Measurements from ENCODE around the gene OR8B4. TPM values are rescaled to one million over a fixed set of nuclear protein-coding genes. Genes with fewer than 3 reads are reported as not detected.

Gene OR8B4
- total RNA-seq, 1 experiment from 2014 or later: not detected

GRCh38 chr11:124441081-124441480 is 16.4 kb upstream of the OR8B4 start:
- no peak overlapping the region for H3K27ac ChIP-seq (ENCODE audit: low read depth, low read length, poor library complexity, severe bottlenecking)
- H3K36me3 ChIP-seq (ENCODE audit: insufficient read depth, low read length, poor library complexity, severe bottlenecking): no peaks in the 10 kb centered on the region
- BruUV-seq (replicated peaks): no TSS peak
- TF ChIP-seq, protein P1, sequence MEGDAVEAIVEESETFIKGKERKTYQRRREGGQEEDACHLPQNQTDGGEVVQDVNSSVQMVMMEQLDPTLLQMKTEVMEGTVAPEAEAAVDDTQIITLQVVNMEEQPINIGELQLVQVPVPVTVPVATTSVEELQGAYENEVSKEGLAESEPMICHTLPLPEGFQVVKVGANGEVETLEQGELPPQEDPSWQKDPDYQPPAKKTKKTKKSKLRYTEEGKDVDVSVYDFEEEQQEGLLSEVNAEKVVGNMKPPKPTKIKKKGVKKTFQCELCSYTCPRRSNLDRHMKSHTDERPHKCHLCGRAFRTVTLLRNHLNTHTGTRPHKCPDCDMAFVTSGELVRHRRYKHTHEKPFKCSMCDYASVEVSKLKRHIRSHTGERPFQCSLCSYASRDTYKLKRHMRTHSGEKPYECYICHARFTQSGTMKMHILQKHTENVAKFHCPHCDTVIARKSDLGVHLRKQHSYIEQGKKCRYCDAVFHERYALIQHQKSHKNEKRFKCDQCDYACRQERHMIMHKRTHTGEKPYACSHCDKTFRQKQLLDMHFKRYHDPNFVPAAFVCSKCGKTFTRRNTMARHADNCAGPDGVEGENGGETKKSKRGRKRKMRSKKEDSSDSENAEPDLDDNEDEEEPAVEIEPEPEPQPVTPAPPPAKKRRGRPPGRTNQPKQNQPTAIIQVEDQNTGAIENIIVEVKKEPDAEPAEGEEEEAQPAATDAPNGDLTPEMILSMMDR (conservative IDR thresholded peaks at IDR 0.05; ENCODE audit: low read depth, low read length): no peak
- TF ChIP-seq EZH2 (IDR thresholded peaks at IDR 0.05; ENCODE audit: borderline replicate concordance, low read depth, low read length, poor library complexity, severe bottlenecking): no peak
- no peaks in the 10 kb centered on the region for H3K9me3 ChIP-seq (ENCODE audit: low read depth, low read length, poor library complexity, severe bottlenecking)
- POLR2A ChIA-PET (ENCODE audit: low non-redundant PET): no interaction called here
- no peaks in the 10 kb centered on the region for H3K4me1 ChIP-seq (ENCODE audit: insufficient read depth, low read length, poor library complexity, severe bottlenecking)
- no peak for DNase-seq (ENCODE audit: low spot score)
- peaks cover under 1% of the 10 kb centered on the region for H3K27me3 ChIP-seq (replicated peaks; ENCODE audit: insufficient read depth, low read depth, low read length, poor library complexity)
- intact Hi-C loops (cut with micrococcal nuclease; ENCODE audit: unreplicated experiment): no loop called here
- H3K4me3 ChIP-seq (ENCODE audit: low read depth, low read length, poor library complexity, severe bottlenecking): no peak overlapping the region
- CTCF ChIA-PET: no interaction called here

GRCh38 chr11:124440608-124441007 is 15.9 kb upstream of the OR8B4 start:
- H3K27ac ChIP-seq (ENCODE audit: low read depth, low read length, poor library complexity, severe bottlenecking): no peak overlapping the region
- no TSS peak for BruUV-seq (replicated peaks)
- POLR2A ChIA-PET (ENCODE audit: low non-redundant PET): no interaction called here
- intact Hi-C loops (cut with micrococcal nuclease; ENCODE audit: unreplicated experiment): no loop called here
- TF ChIP-seq EZH2 (IDR thresholded peaks at IDR 0.05; ENCODE audit: borderline replicate concordance, low read depth, low read length, poor library complexity, severe bottlenecking): no peak
- TF ChIP-seq, protein P1 (conservative IDR thresholded peaks at IDR 0.05; ENCODE audit: low read depth, low read length): no peak
- H3K9me3 ChIP-seq (ENCODE audit: low read depth, low read length, poor library complexity, severe bottlenecking): no peaks in the 10 kb centered on the region
- DNase-seq (ENCODE audit: low spot score): no peak
- peaks cover 6% of the 10 kb centered on the region for H3K27me3 ChIP-seq (replicated peaks; ENCODE audit: insufficient read depth, low read depth, low read length, poor library complexity)
- no peaks in the 10 kb centered on the region for H3K4me1 ChIP-seq (ENCODE audit: insufficient read depth, low read length, poor library complexity, severe bottlenecking)
- CTCF ChIA-PET: no interaction called here
- no peak overlapping the region for H3K4me3 ChIP-seq (ENCODE audit: low read depth, low read length, poor library complexity, severe bottlenecking)
- no peaks in the 10 kb centered on the region for H3K36me3 ChIP-seq (ENCODE audit: insufficient read depth, low read length, poor library complexity, severe bottlenecking)

- no peaks in the 10 kb centered on the region for H3K4me1 ChIP-seq (ENCODE audit: insufficient read depth, low read length, poor library complexity, severe bottlenecking)
- peaks cover 3% of the 10 kb centered on the region for H3K9me3 ChIP-seq (ENCODE audit: low read depth, low read length, poor library complexity, severe bottlenecking)
- DNase-seq (ENCODE audit: low spot score): no peak
- ChIA-PET CTCF (no interaction called here), POLR2A (ENCODE audit: low non-redundant PET) (no interaction called here)
- TF ChIP-seq EZH2 (IDR thresholded peaks at IDR 0.05; ENCODE audit: borderline replicate concordance, low read depth, low read length, poor library complexity, severe bottlenecking): no peak
- TF ChIP-seq, protein P1 (conservative IDR thresholded peaks at IDR 0.05; ENCODE audit: low read depth, low read length): no peak
- no peaks in the 10 kb centered on the region for H3K36me3 ChIP-seq (ENCODE audit: insufficient read depth, low read length, poor library complexity, severe bottlenecking)
- H3K27me3 ChIP-seq (replicated peaks; ENCODE audit: insufficient read depth, low read depth, low read length, poor library complexity): peaks cover 9% of the 10 kb centered on the region
- H3K4me3 ChIP-seq (ENCODE audit: low read depth, low read length, poor library complexity, severe bottlenecking): no peak overlapping the region
- BruUV-seq (replicated peaks): no TSS peak
- intact Hi-C loops (cut with micrococcal nuclease; ENCODE audit: unreplicated experiment): no loop called here
- H3K27ac ChIP-seq (ENCODE audit: low read depth, low read length, poor library complexity, severe bottlenecking): no peak overlapping the region
Measured at GRCh38 chr11:124434699-124435098, 10.0 kb upstream of the OR8B4 start.
